ENCODE results near the gene DGKH.

GRCh38 chr13:42276683-42277082 is 228.2 kb downstream of the DGKH start:
- no peak for TF ChIP-seq EZH2 (IDR thresholded peaks at IDR 0.05; ENCODE audit: borderline replicate concordance, low read depth, low read length)
- TF ChIP-seq CTCF (IDR thresholded peaks at IDR 0.05 in 2 of 3, conservative IDR thresholded peaks at IDR 0.05 in 1 of 3; ENCODE audit: insufficient read depth in 2 of 3, low read depth in 1 of 3, low read length in 3 of 3), result no peak
- TF ChIP-seq NONO (IDR thresholded peaks at IDR 0.05; ENCODE audit: low read depth in 2 of 2, low read length in 1 of 2), result no peak
- TF ChIP-seq ZNF668 (CRISPR knock-in tag; IDR thresholded peaks at IDR 0.05), result no peak
- TF ChIP-seq CHD1 (IDR thresholded peaks at IDR 0.05; ENCODE audit: low read length), result no peak
- TF ChIP-seq ZBTB17 (CRISPR knock-in tag; IDR thresholded peaks at IDR 0.05), result no peak
- TF ChIP-seq EGR1 (conservative IDR thresholded peaks at IDR 0.05), result no peak
- no peak for TF ChIP-seq POLR2AphosphoS5 (IDR thresholded peaks at IDR 0.05; ENCODE audit: control insufficient read depth, insufficient read depth, low read depth, low read length)

All from K562 (cell line).